ENCODE measurements around the gene SLC22A5. TPM values are rescaled to one million over a fixed set of nuclear protein-coding genes. Genes with fewer than 3 reads are reported as not detected.

The SLC22A5 gene
- total and polyA plus RNA-seq, 10 of the 15 experiments (the other 5 are each of a cell fraction or from before 2014, with no cell fraction given) = 1.1 to 4.4 (median 2.3) TPM

- peak overlapping the region; percentile 10; the same call in 1 of the 2 replicates for H3K27ac ChIP-seq (ENCODE audit: control insufficient read depth, insufficient read depth)
- DNase-seq (ENCODE audit: low read depth, low spot score) = no peak
- peaks cover 9 to 16% of the 10 kb centered on the region in 2 experiments; a peak in 3 of 4 replicates for H3K36me3 ChIP-seq (ENCODE audit: control insufficient read depth in 2 of 2, insufficient read depth in 2 of 2, low read length in 1 of 2)
- no peak overlapping the region for H3K9ac ChIP-seq (ENCODE audit: control insufficient read depth, insufficient read depth, low read length)
- ChIA-PET CTCF (interaction anchor here (0.7 to 6.2 kb wide), 9 partner anchors 10 to 57 kb away, joined by 3 to 47 read pairs (median 4); no protein-coding TSS in a partner anchor), POLR2A (interaction anchor here (1.1 to 6.1 kb wide), 8 partner anchors 9 to 40 kb away, joined by 3 to 76 read pairs (median 8); no protein-coding TSS in a partner anchor), SMC1A (ENCODE audit: uncharacterized antibody, unreplicated experiment) (interaction anchor here (1.0 to 18.8 kb wide), 9 partner anchors 8 to 51 kb away, joined by 3 to 300 read pairs (median 7); partner anchors contain the start of gene IRF1), RAD21 (ENCODE audit: unreplicated experiment) (interaction anchor here (1.0 to 7.0 kb wide), 11 partner anchors 13 to 59 kb away, joined by 3 to 59 read pairs (median 9); partner anchors contain the start of gene IRF1)
- H3K9me3 ChIP-seq (replicated peaks; ENCODE audit: control insufficient read depth, insufficient read depth, low read length) = no peaks in the 10 kb centered on the region
- BruUV-seq (replicated peaks) = no TSS peak
- ATAC-seq = no peak
- no peak overlapping the region for H3K4me3 ChIP-seq
- H4K20me1 ChIP-seq (ENCODE audit: control insufficient read depth, insufficient read depth) = 0 out of 2 replicates have a peak, but pooled peaks cover 2% of the 10 kb centered on the region
- H3K4me2 ChIP-seq (ENCODE audit: control insufficient read depth, insufficient read depth) = no peak overlapping the region
- in situ Hi-C loops (cut with MboI) = no loop called here
- WGBS (ENCODE audit: insufficient coverage, insufficient replicate concordance, low lambda C conversion rate, missing lambda C conversion rate) = 74% methylated on average over 4 of the region's 4 CpGs
- peaks cover 45% of the 10 kb centered on the region for H3K79me2 ChIP-seq (ENCODE audit: control insufficient read depth, insufficient read depth, low read length)
- no peak for FAIRE-seq
- H2AFZ ChIP-seq (ENCODE audit: control insufficient read depth, low read depth, low read length) = no peak overlapping the region
- H3K27me3 ChIP-seq (replicated peaks in 1 of 2; ENCODE audit: control insufficient read depth in 2 of 2, insufficient read depth in 2 of 2, low read length in 1 of 2) = no peaks in the 10 kb centered on the region
- intact Hi-C loops (cut with micrococcal nuclease; ENCODE audit: unreplicated experiment) = no loop called here
- peaks cover 28% of the 10 kb centered on the region for H3K4me1 ChIP-seq (ENCODE audit: control insufficient read depth, insufficient read depth, low read length)
- TF ChIP-seq TCF7 (IDR thresholded peaks at IDR 0.05; ENCODE audit: borderline replicate concordance) (no peak), SMAD1 (IDR thresholded peaks at IDR 0.05; ENCODE audit: low read depth, partially characterized antibody) (no peak), FOXM1 (IDR thresholded peaks at IDR 0.05; ENCODE audit: low read depth, low read length) (no peak), HCFC1 (IDR thresholded peaks at IDR 0.05; ENCODE audit: low read length) (no peak), SMARCA5 (IDR thresholded peaks at IDR 0.05) (no peak), MTA2 (IDR thresholded peaks at IDR 0.05; ENCODE audit: low read depth) (no peak), TBL1XR1 (IDR thresholded peaks at IDR 0.05; ENCODE audit: low read depth, low read length) (no peak), SMAD5 (IDR thresholded peaks at IDR 0.05; ENCODE audit: low read depth) (no peak), PAX8 (IDR thresholded peaks at IDR 0.05) (no peak), TCF12 (IDR thresholded peaks at IDR 0.05; ENCODE audit: low read depth, low read length) (no peak), CUX1 (IDR thresholded peaks at IDR 0.05; ENCODE audit: insufficient replicate concordance, low read depth, low read length) (no peak), PRDM15 (CRISPR knock-in tag; IDR thresholded peaks at IDR 0.05) (no peak), ZNF274 (IDR thresholded peaks at IDR 0.05; ENCODE audit: insufficient read depth, insufficient read length) (no peak), RFX5 (IDR thresholded peaks at IDR 0.05; ENCODE audit: low read depth, low read length) (no peak), SUZ12 (IDR thresholded peaks at IDR 0.05; ENCODE audit: unreplicated experiment) (no peak)
Observed at GRCh38 chr5:132438917-132439316, 69.4 kb downstream of the SLC22A5 start.

Measured in GM12878 (cell line).